IMR-90 (cell line): Measurements from ENCODE around the gene IMPG1. TPM values are rescaled to one million over a fixed set of nuclear protein-coding genes. Genes with fewer than 3 reads are reported as not detected.

ENCODE experiments used
- ATAC-seq: fragments of 200-7000 bp; cut with Tn5 transposase; 2 replicates; pipeline ENCODE4 v1.9.1; 2020; ENCODE audit warnings: low read depth, mild to moderate bottlenecking, moderate library complexity
- BruUV-seq: library from RNA; stranded (reverse); fragments of 400-500 nt; replicated peaks from 2 replicates; lab custom pipeline; 2021; lab: Mats Ljungman, UMichigan
- CTCF ChIA-PET: fragments of 300-600 bp; formaldehyde crosslinking; extraction: SDS; loops from one replicate; lab custom pipeline; 2021; ENCODE audit warnings: antibody characterized with exemption; lab: Yijun Ruan, JAX
- POLR2A ChIA-PET: fragments of 300-600 bp; sonication (Branson Sonifier 250); formaldehyde crosslinking; loops from one replicate; lab custom pipeline; 2022; ENCODE audit warnings: antibody characterized with exemption; ENCODE audit not compliant: unreplicated experiment; lab: Charles Lee
- DNase-seq: peaks from one replicate; pipeline ENCODE4 v3.0.0; 2013
- H2AFZ ChIP-seq: replicated peaks from 2 replicates; pipeline ENCODE3; 2013; ENCODE audit warnings: low read length, mild to moderate bottlenecking; ENCODE audit not compliant: poor library complexity
- H2AK5ac ChIP-seq: 2 replicates; pipeline ENCODE4 v1.6.1; 2013; ENCODE audit warnings: low read depth, low read length, inconsistent platforms
- H2AK9ac ChIP-seq: replicated peaks from 2 replicates; pipeline ENCODE3; 2013; ENCODE audit warnings: mild to moderate bottlenecking, low read depth, low read length, moderate library complexity; ENCODE audit not compliant: poor library complexity
- H2BK120ac ChIP-seq: 2 replicates; pipeline ENCODE4 v1.6.1; 2013; ENCODE audit warnings: low read depth, low read length, inconsistent platforms
- H2BK15ac ChIP-seq: 3 replicates; pipeline ENCODE4 v1.6.1; 2013; ENCODE audit warnings: low read depth, low read length, inconsistent platforms
- H2BK20ac ChIP-seq: 2 replicates; pipeline ENCODE4 v1.6.1; 2013; ENCODE audit warnings: low read depth, mild to moderate bottlenecking, inconsistent platforms, low read length, moderate library complexity
- H2BK5ac ChIP-seq: 2 replicates; pipeline ENCODE4 v1.6.1; 2013; ENCODE audit warnings: mild to moderate bottlenecking, low read depth, low read length, inconsistent platforms; ENCODE audit not compliant: poor library complexity, severe bottlenecking
- H3K14ac ChIP-seq: replicated peaks from 2 replicates; pipeline ENCODE4 v1.6.1; 2013; ENCODE audit warnings: low read depth, low read length, inconsistent platforms
- H3K18ac ChIP-seq: 2 replicates; pipeline ENCODE4 v1.6.1; 2013; ENCODE audit warnings: low read depth, low read length, control low read depth
- H3K23ac ChIP-seq: 2 replicates; pipeline ENCODE4 v1.6.1; 2013; ENCODE audit warnings: low read depth, low read length, inconsistent platforms
- H3K27ac ChIP-seq: 2 replicates; pipeline ENCODE4 v1.5.1; 2013; ENCODE audit warnings: mild to moderate bottlenecking, control low read depth, low read length; ENCODE audit not compliant: insufficient read depth
- H3K27me3 ChIP-seq: 2 replicates; pipeline ENCODE4 v1.6.1; 2013; ENCODE audit warnings: low read length; ENCODE audit not compliant: control insufficient read depth, insufficient read depth
- H3K36me3 ChIP-seq: 2 replicates; pipeline ENCODE4 v1.6.1; 2013; ENCODE audit warnings: low read length, mixed read lengths; ENCODE audit not compliant: control insufficient read depth, insufficient read depth
- H3K4ac ChIP-seq: 2 replicates; pipeline ENCODE4 v1.6.1; 2013; ENCODE audit warnings: low read depth, low read length, inconsistent platforms
- H3K4me1 ChIP-seq: 2 replicates; pipeline ENCODE4 v1.6.1; 2013; ENCODE audit warnings: low read length, mixed read lengths; ENCODE audit not compliant: control insufficient read depth, insufficient read depth
- H3K4me2 ChIP-seq: 2 replicates; pipeline ENCODE4 v1.6.1; 2013; ENCODE audit warnings: low read depth, mild to moderate bottlenecking, control low read depth, low read length, moderate library complexity
- H3K4me3 ChIP-seq: 2 replicates; pipeline ENCODE4 v1.5.1; 2013; ENCODE audit warnings: low read depth, mild to moderate bottlenecking, control low read depth, low read length, moderate library complexity; ENCODE audit not compliant: insufficient read depth
- H3K56ac ChIP-seq: 2 replicates; pipeline ENCODE4 v1.6.1; 2013; ENCODE audit warnings: low read length, inconsistent platforms; ENCODE audit not compliant: insufficient read depth; ENCODE audit errors: extremely low read depth
- H3K79me1 ChIP-seq, 2 experiments: 2 replicates each; pipeline ENCODE4 v1.6.1; 2013; ENCODE audit warnings: low read length in 2 of 2, inconsistent platforms in 1 of 2, low read depth in 1 of 2
- H3K9ac ChIP-seq: 2 replicates; pipeline ENCODE4 v1.6.1; 2013; ENCODE audit warnings: low read depth, low read length, control low read depth
- H3K9me1 ChIP-seq: 2 replicates; pipeline ENCODE4 v1.6.1; 2013; ENCODE audit warnings: low read length, inconsistent platforms; ENCODE audit not compliant: insufficient read depth
- H3K9me3 ChIP-seq: 2 replicates; pipeline ENCODE4 v1.6.1; 2013; ENCODE audit warnings: low read length; ENCODE audit not compliant: control insufficient read depth, insufficient read depth
- H4K20me1 ChIP-seq: 2 replicates; pipeline ENCODE4 v1.6.1; 2013; ENCODE audit warnings: low read length, inconsistent platforms; ENCODE audit not compliant: insufficient read depth
- H4K5ac ChIP-seq: 2 replicates; pipeline ENCODE4 v1.6.1; 2013; ENCODE audit warnings: mild to moderate bottlenecking, low read depth, low read length, control low read depth
- H4K8ac ChIP-seq, 2 experiments: 2 replicates each; pipeline ENCODE4 v1.6.1; 2013; ENCODE audit warnings: low read depth in 2 of 2, low read length in 2 of 2, control low read depth in 1 of 2, inconsistent platforms in 1 of 2
- H4K91ac ChIP-seq: 2 replicates; pipeline ENCODE4 v1.6.1; 2013; ENCODE audit warnings: low read depth, low read length, inconsistent platforms; ENCODE audit not compliant: insufficient read depth
- BHLHE40 ChIP-seq: fragments of 150-350 bp; IDR thresholded peaks from 2 replicates; pipeline ENCODE4 v1.6.1; 2016; ENCODE audit warnings: mild to moderate bottlenecking, low read depth, low read length
- FOS ChIP-seq: fragments of 150-350 bp; IDR thresholded peaks from 2 replicates; pipeline ENCODE4 v1.6.1; 2016; ENCODE audit warnings: low read depth, low read length
- MAFK ChIP-seq: IDR thresholded peaks from 2 replicates; pipeline ENCODE4 v1.6.1; 2012; ENCODE audit warnings: low read depth, low read length, improper control_type of control experiment
- MXI1 ChIP-seq: IDR thresholded peaks from 2 replicates; pipeline ENCODE4 v1.6.1; 2012; ENCODE audit warnings: low read depth, mild to moderate bottlenecking, low read length, moderate library complexity, borderline replicate concordance
- POLR2A ChIP-seq: IDR thresholded peaks from 2 replicates; pipeline ENCODE4 v1.6.1; 2012; ENCODE audit warnings: mild to moderate bottlenecking, low read depth, low read length
- RAD21 ChIP-seq: IDR thresholded peaks from 2 replicates; pipeline ENCODE4 v1.6.1; 2012; ENCODE audit warnings: low read length, improper control_type of control experiment
- WGBS, 2 experiments: methylation state at CpG; one replicate each; pipeline versions ENCODE4 v1.1.5 to v1.1.7; 2013; ENCODE audit warnings: missing lambda C conversion rate in 2 of 2; ENCODE audit not compliant: insufficient read length in 1 of 2; ENCODE audit errors: extremely low coverage in 2 of 2; 5-methylcytosine and 5-hydroxymethylcytosine counted together
- dilution Hi-C: fragments of 300-500 bp; cut with HindIII; formaldehyde crosslinking; loops from one replicate; pipeline ENCODE4 v1.14.3; 2018; ENCODE audit warnings: low sequenced_read_pairs; ENCODE audit not compliant: unreplicated experiment
- in situ Hi-C: fragments of 300-500 bp; cut with MboI; formaldehyde crosslinking; loops from 3 replicates; pipeline ENCODE4 v1.14.3; 2019; ENCODE audit warnings: low sequenced_read_pairs, inconsistent platforms, mixed read lengths
- intact Hi-C: fragments of 100-400 bp; cut with micrococcal nuclease; formaldehyde crosslinking; loops from 2 replicates; pipeline ENCODE4 v1.10.0; 2022
- polyA plus RNA-seq, 3 experiments: library from polyadenylated mRNA; depleted of rRNA; stranded (reverse); fragments of >200 nt; gene quantifications; 2 replicates each; pipeline ENCODE4 v1.2.3, GENCODE V29; 2012; ENCODE audit warnings: low replicate concordance in 1 of 3
- total RNA-seq: library from RNA; depleted of rRNA; stranded (reverse); fragments of >200 nt; gene quantifications from 2 replicates; pipeline ENCODE4 v1.2.3, GENCODE V29; 2012

Gene IMPG1
- total and polyA plus RNA-seq, 2 of the 4 experiments (the other 2 are of a cell fraction): not detected

GRCh38 chr6:75936682-75937081, 135.8 kb downstream of the IMPG1 start:
- ChIA-PET CTCF (no interaction called here), POLR2A (no interaction called here)
- Histone ChIP-seq H4K5ac (no peak overlapping the region), H2BK5ac (no peak overlapping the region), H3K18ac (no peak overlapping the region), H3K79me1 (no peaks in the 10 kb centered on the region), H3K9ac (no peak overlapping the region), H4K20me1 (no peaks in the 10 kb centered on the region), H2BK120ac (no peak overlapping the region), H3K4me3 (no peak overlapping the region), H4K8ac (no peak overlapping the region), H2BK15ac (no peak overlapping the region), H4K91ac (no peak overlapping the region), H2AFZ (no peak overlapping the region), H3K27me3 (peaks cover 11% of the 10 kb centered on the region; the same call in 1 of the 2 replicates), H2AK5ac (no peak overlapping the region), H3K4ac (no peak overlapping the region), H3K27ac (no peak overlapping the region), H3K4me2 (no peak overlapping the region), H3K36me3 (no peaks in the 10 kb centered on the region), H3K56ac (no peak overlapping the region), H3K4me1 (no peaks in the 10 kb centered on the region; the same call in 1 of the 2 replicates), H2AK9ac (no peak overlapping the region), H3K9me3 (no peaks in the 10 kb centered on the region), H3K23ac (no peak overlapping the region), H3K14ac (no peak overlapping the region), H2BK20ac (no peak overlapping the region), H3K9me1 (no peaks in the 10 kb centered on the region)
- in situ Hi-C loops: loop anchor here (10.0 kb wide), 1 partner anchor 1528 kb away; the partner anchor contains the start of gene HTR1B
- dilution Hi-C loops: no loop called here
- no TSS peak for BruUV-seq
- TF ChIP-seq POLR2A (no peak), MAFK (no peak), RAD21 (no peak), BHLHE40 (no peak), MXI1 (no peak), FOS (no peak)
- no peak for ATAC-seq
- WGBS, 2 experiments: 57% methylated on average over 1 of the region's 3 CpGs; no CpG with 5 or more reads in 1 of the 2 experiments
- no peak for DNase-seq
- intact Hi-C loops: no loop called here
